DMS79 (cell line): ENCODE measurements around the gene SCG2.
A peak's percentile ranks its signal among the peaks of the same experiment; 100 is the strongest.

Source experiments
- DNase-seq: peaks from one replicate; lab custom pipeline; 2025; lab: John Stamatoyannopoulos, UW

The SCG2 gene

GRCh38 chr2:223601932-223602666 is at the start of gene SCG2:
TSS of gene SCG2 (minus strand) at chr2:223602361. CDS start at chr2:223599282, 3,079 bp downstream.
- DNase-seq: peak; percentile 53

- DNase-seq: no peak
These were observed 47.7 kb upstream of the SCG2 start for GRCh38 chr2:223649554-223650533.

- DNase-seq: no peak
These were observed 46.6 kb upstream of the SCG2 start for GRCh38 chr2:223648755-223649154.

GRCh38 chr2:223647258-223647952 is 45.2 kb upstream of the SCG2 start:
- no peak for DNase-seq

GRCh38 chr2:223644136-223644535 is 42.0 kb upstream of the SCG2 start:
- no peak for DNase-seq

- DNase-seq: no peak
These were observed 41.1 kb upstream of the SCG2 start for GRCh38 chr2:223643309-223643708.

GRCh38 chr2:223642506-223642905 is 40.3 kb upstream of the SCG2 start:
- no peak for DNase-seq

- no peak for DNase-seq
These were observed 38.9 kb upstream of the SCG2 start for GRCh38 chr2:223641082-223641481.

- no peak for DNase-seq
These were observed 32.9 kb upstream of the SCG2 start for GRCh38 chr2:223635080-223635479.

GRCh38 chr2:223634238-223634637 is 32.1 kb upstream of the SCG2 start:
- no peak for DNase-seq

- peak; percentile 23 for DNase-seq
These were observed 31.5 kb upstream of the SCG2 start for GRCh38 chr2:223633656-223634055.

- DNase-seq: no peak
These were observed 30.7 kb upstream of the SCG2 start for GRCh38 chr2:223632826-223633225.

GRCh38 chr2:223626716-223627115 is 24.6 kb upstream of the SCG2 start:
- DNase-seq: no peak

GRCh38 chr2:223625652-223626051 is 23.5 kb upstream of the SCG2 start:
- no peak for DNase-seq

GRCh38 chr2:223621901-223622300 is 19.7 kb upstream of the SCG2 start:
- no peak for DNase-seq

- DNase-seq: no peak
These were observed 17.4 kb upstream of the SCG2 start for GRCh38 chr2:223619486-223620129.

- DNase-seq: no peak
These were observed 16.2 kb upstream of the SCG2 start for GRCh38 chr2:223618172-223619035.

GRCh38 chr2:223614534-223614933 is 12.4 kb upstream of the SCG2 start:
- DNase-seq: no peak

- peak; percentile 60 for DNase-seq
These were observed 11.1 kb upstream of the SCG2 start for GRCh38 chr2:223613017-223613950.

- no peak for DNase-seq
These were observed 10.3 kb upstream of the SCG2 start for GRCh38 chr2:223612501-223612900.
